OCI-LY1 (cell line): ENCODE data around the gene B3GAT1.

ENCODE experiments used
- CTCF ChIP-seq: fragments of 200-600 bp; sonication (generic), shearing (Covaris generic); IDR thresholded peaks from 2 replicates; pipeline ENCODE4 v1.5.1; 2017; ENCODE audit warnings: mild to moderate bottlenecking, antibody characterized with exemption, low read length, moderate library complexity, mixed read lengths
- EZH2 ChIP-seq: fragments of 200-600 bp; sonication (generic), shearing (Covaris generic); IDR thresholded peaks from 2 replicates; pipeline ENCODE4 v1.8.0; 2017; ENCODE audit warnings: borderline replicate concordance, mixed run types, mild to moderate bottlenecking, antibody characterized with exemption, low read length, moderate library complexity, mixed read lengths

GRCh38 chr11:134360050-134360835 lies 51.8 kb downstream of the B3GAT1 start:
- peak; percentile 64 for TF ChIP-seq CTCF
- TF ChIP-seq EZH2, result no peak
